Skeletal muscle satellite cell (primary cell): ENCODE results near the gene KRTAP9-6.
"Not testable (repeated sequence)": the region's sequence is repeated elsewhere in the genome, so short reads cannot be mapped to it uniquely, and the experiment has no call there.

Source experiments
- H3K27me3 ChIP-seq: 2 replicates; pipeline ENCODE4 v1.7.0; 2013; ENCODE audit warnings: low read length; ENCODE audit not compliant: control insufficient read depth, insufficient read depth
- H3K36me3 ChIP-seq: 2 replicates; pipeline ENCODE4 v1.7.0; 2013; ENCODE audit warnings: mild to moderate bottlenecking, control low read depth, low read length; ENCODE audit not compliant: insufficient read depth
- H3K4me1 ChIP-seq: 2 replicates; pipeline ENCODE4 v1.7.0; 2013; ENCODE audit warnings: low read length; ENCODE audit not compliant: control insufficient read depth, insufficient read depth
- H3K4me2 ChIP-seq: 2 replicates; pipeline ENCODE4 v1.7.0; 2013; ENCODE audit warnings: mild to moderate bottlenecking, low read length
- H3K4me3 ChIP-seq: 2 replicates; pipeline ENCODE4 v1.7.0; 2013; ENCODE audit warnings: low read length
- H3K9ac ChIP-seq: 2 replicates; pipeline ENCODE4 v1.7.0; 2013; ENCODE audit warnings: mild to moderate bottlenecking, low read depth, low read length, moderate library complexity
- H3K9me3 ChIP-seq: replicated peaks from 2 replicates; pipeline ENCODE4 v1.7.0; 2013; ENCODE audit warnings: mild to moderate bottlenecking, control low read depth, low read length

KRTAP9-6 gene

DNA sequence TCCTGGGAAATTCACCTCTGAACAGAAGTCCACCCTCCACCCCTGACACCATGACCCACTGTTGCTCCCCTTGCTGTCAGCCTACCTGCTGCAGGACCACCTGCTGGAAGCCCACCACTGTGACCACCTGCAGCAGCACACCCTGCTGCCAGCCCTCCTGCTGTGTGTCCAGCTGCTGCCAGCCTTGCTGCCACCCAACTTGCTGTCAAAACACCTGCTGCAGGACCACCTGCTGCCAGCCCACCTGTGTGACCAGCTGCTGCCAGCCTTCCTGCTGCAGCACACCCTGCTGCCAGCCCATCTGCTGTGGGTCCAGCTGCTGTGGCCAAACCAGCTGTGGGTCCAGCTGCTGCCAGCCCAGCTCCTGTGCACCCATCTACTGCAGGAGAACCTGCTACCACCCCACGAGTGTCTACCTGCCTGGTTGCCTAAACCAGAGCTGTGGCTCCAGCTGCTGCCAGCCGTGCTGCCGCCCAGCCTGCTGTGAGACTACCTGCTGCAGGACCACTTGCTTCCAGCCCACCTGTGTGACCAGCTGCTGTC is 10.5 kb downstream of the KRTAP9-6 start, which contains the start of gene KRTAP9-7:
KRTAP9-7 (plus strand) TSS at position 51 of the 543 bp plus-strand sequence; CDS start at position 51, 0 bp downstream.
- H3K36me3 ChIP-seq, H3K27me3 ChIP-seq, H3K4me2 ChIP-seq, H3K4me3 ChIP-seq, H3K4me1 ChIP-seq, H3K9ac ChIP-seq, H3K9me3 ChIP-seq: not testable (repeated sequence)

GRCh38 chr17:41278176-41278955 is 13.2 kb downstream of the KRTAP9-6 start:
- H3K9me3 ChIP-seq = no peaks in the 10 kb centered on the region
- no peak overlapping the region for H3K9ac ChIP-seq
- H3K4me1 ChIP-seq = no peaks in the 10 kb centered on the region
- H3K4me3 ChIP-seq = no peak overlapping the region
- H3K36me3 ChIP-seq = no peaks in the 10 kb centered on the region
- no peak overlapping the region for H3K4me2 ChIP-seq
- no peaks in the 10 kb centered on the region for H3K27me3 ChIP-seq

DNA sequence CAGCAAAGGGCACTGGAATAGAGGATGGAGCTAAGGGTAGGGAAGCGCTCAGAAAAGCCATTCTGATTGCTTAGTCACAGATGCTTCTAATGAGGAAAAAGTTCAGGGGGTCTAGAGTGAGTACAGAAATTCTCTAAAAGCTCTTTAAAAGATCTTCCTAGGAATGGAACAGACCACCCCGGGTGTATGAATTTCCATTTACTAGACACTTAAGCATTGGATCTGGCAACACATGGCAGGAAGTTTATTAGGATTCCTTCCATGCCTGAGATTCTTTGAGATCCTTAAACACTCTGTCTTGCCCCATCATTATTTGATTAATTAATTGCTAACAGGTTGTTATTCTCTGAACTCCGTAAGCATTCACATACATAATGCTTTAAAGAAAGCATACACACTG is 18.9 kb downstream of the KRTAP9-6 start:
- Histone ChIP-seq H3K4me2 (no peak overlapping the region), H3K9ac (no peak overlapping the region), H3K4me3 (no peak overlapping the region), H3K9me3 (no peaks in the 10 kb centered on the region), H3K4me1 (peaks cover 3% of the 10 kb centered on the region), H3K27me3 (no peaks in the 10 kb centered on the region), H3K36me3 (no peaks in the 10 kb centered on the region)

DNA sequence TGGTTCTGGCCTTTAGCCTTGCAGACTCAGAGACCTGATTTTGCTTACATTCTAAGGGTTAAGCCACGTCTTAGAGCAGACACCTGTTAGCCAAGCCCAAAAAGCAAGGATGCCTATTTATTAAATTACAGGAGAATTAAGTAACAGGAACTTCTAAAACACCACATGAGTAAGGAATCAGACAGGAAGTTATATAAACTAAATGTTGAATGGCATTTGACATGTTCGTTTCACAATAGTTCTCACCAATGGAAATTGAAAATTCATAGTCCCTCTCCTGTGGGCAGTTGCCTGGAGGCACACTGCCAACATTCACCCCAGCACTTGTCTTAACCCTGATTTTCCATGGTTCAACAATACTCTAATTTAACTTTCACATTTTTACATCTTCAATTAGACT is 19.4 kb downstream of the KRTAP9-6 start:
- Histone ChIP-seq H3K9me3 (no peaks in the 10 kb centered on the region), H3K4me1 (peaks cover 3% of the 10 kb centered on the region), H3K27me3 (no peaks in the 10 kb centered on the region), H3K4me3 (no peak overlapping the region), H3K9ac (no peak overlapping the region), H3K36me3 (no peaks in the 10 kb centered on the region), H3K4me2 (no peak overlapping the region)

- no peak overlapping the region for H3K9ac ChIP-seq
- no peaks in the 10 kb centered on the region for H3K27me3 ChIP-seq
- no peaks in the 10 kb centered on the region for H3K36me3 ChIP-seq
- peaks cover 3% of the 10 kb centered on the region for H3K4me1 ChIP-seq
- H3K9me3 ChIP-seq = no peaks in the 10 kb centered on the region
- H3K4me2 ChIP-seq = no peak overlapping the region
- no peak overlapping the region for H3K4me3 ChIP-seq
Measured at GRCh38 chr17:41287050-41287449, 21.9 kb downstream of the KRTAP9-6 start.

DNA sequence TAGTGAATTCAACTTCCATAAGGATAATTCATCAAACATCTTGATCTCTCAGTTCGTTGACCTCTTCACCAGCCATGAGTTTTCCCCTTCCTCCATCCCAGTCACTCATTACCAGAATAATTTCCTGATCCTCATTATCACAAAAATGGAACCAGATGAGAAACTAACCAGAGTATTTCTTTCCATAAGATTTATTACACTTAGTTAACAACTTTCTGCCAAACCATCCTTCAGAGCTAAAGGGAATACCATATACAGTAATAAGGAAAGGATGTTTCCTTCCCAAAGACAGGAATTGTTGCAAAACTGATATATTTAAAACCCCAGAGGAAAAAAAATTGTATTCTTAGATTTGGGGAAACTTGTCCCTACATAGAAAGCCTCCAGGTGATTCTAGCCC is 28.8 kb downstream of the KRTAP9-6 start:
- no peak overlapping the region for H3K9ac ChIP-seq
- no peaks in the 10 kb centered on the region for H3K9me3 ChIP-seq
- no peak overlapping the region for H3K4me2 ChIP-seq

DNA sequence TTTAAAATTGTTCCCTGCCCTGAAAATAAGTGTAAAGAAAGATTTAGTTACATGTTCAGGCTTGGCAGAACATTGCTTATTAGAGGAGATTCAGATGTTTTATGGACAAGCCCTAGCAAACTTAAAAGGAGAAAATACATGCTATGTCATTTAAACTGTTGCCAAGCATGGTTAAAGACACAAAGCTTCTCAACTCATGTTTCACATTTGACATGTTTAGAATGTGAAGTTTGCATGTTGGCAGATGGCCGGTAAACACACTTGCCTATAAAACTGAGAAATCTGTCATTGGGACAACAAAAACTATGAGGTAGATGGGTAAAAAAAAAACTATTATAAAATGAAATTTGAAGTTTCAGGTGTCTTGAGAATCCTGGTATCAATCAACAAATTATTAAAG is 31.7 kb downstream of the KRTAP9-6 start:
- Histone ChIP-seq H3K9ac (no peak overlapping the region), H3K27me3 (no peaks in the 10 kb centered on the region), H3K9me3 (no peaks in the 10 kb centered on the region), H3K4me3 (no peak overlapping the region), H3K4me2 (no peak overlapping the region), H3K4me1 (no peaks in the 10 kb centered on the region), H3K36me3 (no peaks in the 10 kb centered on the region)

More for the DNA sequence above, 28.8 kb downstream of the KRTAP9-6 start:
- Histone ChIP-seq H3K4me1 (no peaks in the 10 kb centered on the region), H3K27me3 (no peaks in the 10 kb centered on the region), H3K4me3 (no peak overlapping the region), H3K36me3 (no peaks in the 10 kb centered on the region)

DNA sequence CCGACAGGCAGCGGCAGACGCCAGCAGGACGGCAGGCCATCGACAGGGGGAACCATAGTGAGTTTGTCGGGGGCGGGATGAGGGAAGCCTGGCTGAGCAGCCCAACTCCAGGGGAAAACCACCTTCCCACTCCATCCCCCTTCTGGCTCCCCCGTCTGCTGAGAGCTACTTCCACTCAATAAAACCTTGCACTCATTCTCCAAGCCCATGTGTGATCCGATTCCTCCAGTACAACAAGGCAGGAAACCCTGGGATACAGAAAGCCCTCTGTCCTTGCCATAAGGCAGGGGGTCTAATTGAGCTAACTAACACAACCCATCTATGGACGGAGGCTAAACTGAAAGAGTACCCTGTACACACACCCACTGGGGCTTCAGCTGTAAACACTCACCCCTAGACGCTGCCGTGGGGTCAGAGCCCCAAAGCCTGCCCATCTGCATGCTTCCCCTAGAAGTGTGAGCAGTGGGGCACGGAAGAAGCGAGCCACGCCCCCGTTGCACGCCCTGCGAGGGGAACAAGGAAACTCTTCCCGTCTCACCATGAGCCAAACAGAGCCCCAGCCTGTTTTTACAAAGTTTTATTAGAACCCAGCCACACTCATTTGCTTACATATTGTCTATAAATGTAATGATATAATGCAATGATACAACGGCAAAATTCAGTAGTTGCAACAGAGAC is 33.4 kb downstream of the KRTAP9-6 start:
- Histone ChIP-seq H3K4me2 (no peak overlapping the region), H3K9ac (no peak overlapping the region), H3K4me1 (no peaks in the 10 kb centered on the region), H3K27me3 (no peaks in the 10 kb centered on the region), H3K9me3 (no peaks in the 10 kb centered on the region), H3K4me3 (no peak overlapping the region), H3K36me3 (no peaks in the 10 kb centered on the region)

- no peaks in the 10 kb centered on the region for H3K27me3 ChIP-seq
- H3K9ac ChIP-seq = no peak overlapping the region
- H3K36me3 ChIP-seq = no peaks in the 10 kb centered on the region
- H3K4me3 ChIP-seq = no peak overlapping the region
- no peaks in the 10 kb centered on the region for H3K9me3 ChIP-seq
- no peak overlapping the region for H3K4me2 ChIP-seq
- H3K4me1 ChIP-seq = no peaks in the 10 kb centered on the region
Measured at GRCh38 chr17:41301204-41301790, 36.1 kb downstream of the KRTAP9-6 start.

DNA sequence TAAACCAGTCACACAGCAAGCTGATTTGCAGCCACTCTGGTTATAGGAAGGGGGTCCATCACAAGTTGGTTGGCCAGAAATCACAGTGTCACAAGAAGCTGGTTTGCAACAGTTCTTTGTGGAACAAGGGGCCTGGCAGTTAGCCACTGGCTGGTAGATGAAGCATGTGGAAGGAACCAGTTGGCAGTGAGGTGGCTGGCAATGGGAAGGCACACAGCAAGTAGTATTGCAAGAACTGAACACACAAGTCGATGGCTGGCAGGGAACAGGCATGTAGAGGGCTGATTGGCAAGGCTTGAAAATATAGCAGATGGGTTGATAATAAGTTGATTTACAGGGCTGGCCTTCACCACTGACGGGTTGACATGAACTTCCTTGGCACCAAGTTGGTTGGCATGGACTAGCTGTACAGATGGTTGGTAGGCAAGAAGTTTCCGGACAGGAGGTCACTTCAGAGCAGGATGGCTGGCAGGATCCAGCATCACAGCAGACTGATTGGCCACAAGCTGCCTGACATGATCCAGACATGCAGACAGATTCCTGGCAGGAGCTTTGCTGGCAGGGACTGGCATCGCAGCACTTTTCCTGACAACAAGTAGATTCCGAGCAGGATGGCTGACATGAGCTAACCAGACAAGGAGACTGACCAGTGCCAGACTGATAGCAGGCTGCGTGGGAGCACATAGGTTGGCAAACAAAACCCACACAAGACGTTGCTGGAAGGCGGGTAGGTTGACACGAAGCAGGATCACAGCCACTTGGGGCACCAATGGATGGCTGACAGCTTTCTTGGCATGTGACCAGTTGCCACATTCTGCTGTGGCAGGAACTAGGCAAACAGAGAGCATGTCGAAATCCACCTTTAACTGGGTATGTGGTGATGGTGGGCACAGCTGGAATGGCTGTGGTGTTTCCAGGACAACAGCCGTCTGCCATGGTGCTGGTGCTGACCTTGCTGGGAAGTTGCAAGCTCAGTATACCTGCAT is 37.0 kb downstream of the KRTAP9-6 start, which contains the start of gene KRTAP29-1:
KRTAP29-1 (minus strand) TSS at position 936 of the 986 bp plus-strand sequence; CDS start at position 936, 0 bp downstream.
- Histone ChIP-seq H3K27me3 (no peaks in the 10 kb centered on the region), H3K36me3 (no peaks in the 10 kb centered on the region), H3K4me1 (peaks cover 1% of the 10 kb centered on the region), H3K4me3 (no peak within 1 kb of the TSS), H3K9ac (no peak within 1 kb of the TSS), H3K9me3 (no peaks in the 10 kb centered on the region), H3K4me2 (no peak within 1 kb of the TSS)
